Middle frontal gyrus (tissue), 1 donor: ENCODE results near the gene HIP1.
A peak's percentile ranks its signal among the peaks of the same experiment; 100 is the strongest.
"Not testable (repeated sequence)": the region's sequence is repeated elsewhere in the genome, so short reads cannot be mapped to it uniquely, and the experiment has no call there.

Experiments
- DNase-seq: peaks from one replicate; pipeline ENCODE4 v3.0.0-alpha.2; 2015; ENCODE audit warnings: low spot score; ENCODE audit errors: extremely low spot score

Gene HIP1

DNA sequence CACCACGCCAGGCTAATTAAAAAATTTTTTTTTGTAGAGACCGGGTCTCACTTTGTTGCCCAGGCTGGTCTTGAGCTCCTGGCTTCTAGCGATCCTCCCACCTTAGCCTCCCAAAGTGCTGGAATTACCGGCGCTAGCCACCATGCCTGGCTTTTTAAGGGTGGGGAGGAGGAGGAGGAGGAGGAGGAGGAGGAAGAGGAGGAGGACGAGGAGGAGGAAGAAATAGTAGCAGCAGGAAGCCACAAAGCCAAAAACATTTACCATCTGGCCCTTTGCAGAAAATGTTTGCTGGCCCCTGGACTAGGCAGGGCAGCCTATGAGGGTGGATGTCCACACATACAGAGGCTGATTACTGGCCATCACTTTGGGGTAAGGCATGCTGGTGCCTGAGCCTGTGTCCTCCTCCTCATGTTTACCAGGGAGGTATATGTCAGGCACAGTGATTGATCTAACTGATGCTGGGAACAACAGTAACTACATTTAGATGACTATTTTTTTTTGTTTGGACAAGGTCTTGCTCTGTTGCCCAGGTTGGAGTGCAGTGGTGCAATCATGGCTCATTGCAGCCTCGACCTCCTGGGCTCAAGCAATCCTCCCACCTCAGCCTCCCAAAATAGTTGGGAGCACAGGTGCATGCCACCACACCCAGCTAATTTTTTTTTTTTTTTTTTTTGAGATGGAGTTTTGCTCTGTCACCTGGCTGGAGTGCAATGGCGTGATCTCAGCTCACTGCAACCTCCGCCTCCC lies 122.1 kb downstream of the HIP1 start:
- DNase-seq = no peak

DNA sequence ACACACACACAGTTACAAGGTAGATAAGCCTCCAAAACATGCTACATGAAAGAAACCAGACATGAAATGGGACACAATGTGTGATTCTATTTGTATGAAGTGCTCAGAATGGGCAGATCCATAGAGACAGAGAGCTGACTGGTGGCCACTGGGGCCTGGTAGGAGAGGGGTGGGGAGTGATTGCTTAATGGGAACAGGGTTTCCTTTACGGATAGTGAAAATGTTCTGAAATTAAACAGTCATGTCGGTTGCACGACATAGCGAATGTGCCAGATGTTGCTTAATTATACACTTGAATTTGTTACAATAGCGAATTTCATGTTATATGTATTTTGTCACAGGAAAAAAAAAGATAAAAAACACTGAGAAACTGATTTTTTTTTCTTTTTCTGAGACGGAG lies 124.3 kb downstream of the HIP1 start:
- no peak for DNase-seq

GRCh38 chr7:75613351-75613750 lies 125.4 kb downstream of the HIP1 start:
- DNase-seq = no peak

DNA sequence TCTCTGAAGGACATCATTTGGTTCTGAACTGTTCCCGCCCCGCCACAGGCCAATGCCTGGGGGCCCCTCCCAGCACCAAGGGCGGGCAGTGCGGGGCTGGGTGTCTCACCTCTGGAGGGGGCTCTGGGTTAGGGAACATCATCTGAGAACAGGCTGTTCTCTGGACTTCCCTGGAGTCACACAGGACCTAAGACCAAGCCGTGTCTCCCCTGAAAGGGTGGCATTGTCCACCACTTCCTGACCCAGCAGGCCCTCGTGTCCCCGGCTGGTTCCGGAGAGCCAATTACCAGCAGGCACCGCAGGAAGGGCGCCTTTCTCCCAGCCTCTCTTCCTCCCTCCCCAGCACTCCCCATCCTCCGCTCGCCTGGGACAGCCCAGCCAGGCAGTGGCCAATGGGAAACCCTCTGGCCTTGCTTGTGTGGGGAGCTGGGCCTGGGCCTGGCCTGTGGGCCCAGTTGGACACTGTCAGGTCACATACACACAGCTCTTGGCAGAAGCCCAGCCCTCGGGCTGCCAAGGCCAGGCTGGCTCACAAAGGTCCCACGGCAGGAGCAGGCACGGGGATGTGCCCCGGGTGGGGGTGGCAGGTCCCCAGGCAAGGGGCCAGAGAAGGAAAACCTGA lies 127.1 kb downstream of the HIP1 start:
- DNase-seq = peak; percentile 88

DNA sequence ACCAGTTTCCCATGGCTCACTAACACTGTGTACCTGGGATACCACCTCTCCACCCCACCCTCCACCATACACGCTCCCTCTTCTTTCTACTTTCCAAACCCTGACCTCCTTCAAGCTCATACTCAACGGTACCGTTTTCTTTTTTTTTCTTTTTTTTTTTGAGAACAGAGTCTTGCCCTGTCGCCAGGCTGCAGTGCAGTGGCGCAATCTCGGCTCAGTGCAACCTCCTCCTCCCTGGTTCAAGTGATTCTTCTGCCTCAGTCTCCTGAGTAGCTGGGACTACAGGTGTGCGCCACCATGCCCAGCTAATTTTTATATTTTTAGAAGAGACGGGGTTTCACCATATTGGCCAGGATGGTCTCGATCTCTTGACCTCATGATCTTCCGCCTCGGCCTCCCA lies 129.3 kb downstream of the HIP1 start:
- not testable (repeated sequence) for DNase-seq

DNA sequence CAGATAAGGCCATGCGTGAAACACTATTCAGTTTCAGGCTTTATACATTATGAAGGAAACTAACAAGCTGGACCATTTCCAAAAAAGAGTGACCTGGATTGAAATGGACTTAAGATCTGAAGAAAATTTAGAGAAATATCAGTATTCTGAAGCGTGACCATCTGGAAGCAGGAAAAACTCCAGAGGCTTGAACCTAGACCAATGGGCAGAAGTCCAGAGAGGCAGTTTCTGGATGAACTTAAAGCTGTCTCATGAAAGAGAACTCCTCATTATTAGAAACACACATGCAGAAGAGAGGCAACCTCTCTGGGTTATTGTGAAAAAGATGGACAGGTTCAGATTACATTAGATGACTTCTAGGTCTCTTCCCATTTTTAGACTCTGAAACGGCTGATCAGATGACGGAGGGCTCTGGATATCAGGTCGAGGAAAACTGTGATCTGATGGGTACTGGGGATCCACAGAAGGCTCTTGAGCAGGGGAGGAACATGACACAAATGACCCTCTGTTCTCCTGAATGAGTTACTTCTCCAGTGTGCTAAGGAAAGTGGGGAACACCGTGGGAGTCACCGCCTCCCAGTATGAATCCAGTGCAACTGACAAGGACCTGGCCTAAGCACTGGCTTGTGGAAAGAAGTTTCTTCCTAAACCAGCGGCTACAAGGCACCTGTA lies 130.2 kb downstream of the HIP1 start:
- DNase-seq = no peak

GRCh38 chr7:75604408-75604807 lies 134.3 kb downstream of the HIP1 start:
- no peak for DNase-seq

DNA sequence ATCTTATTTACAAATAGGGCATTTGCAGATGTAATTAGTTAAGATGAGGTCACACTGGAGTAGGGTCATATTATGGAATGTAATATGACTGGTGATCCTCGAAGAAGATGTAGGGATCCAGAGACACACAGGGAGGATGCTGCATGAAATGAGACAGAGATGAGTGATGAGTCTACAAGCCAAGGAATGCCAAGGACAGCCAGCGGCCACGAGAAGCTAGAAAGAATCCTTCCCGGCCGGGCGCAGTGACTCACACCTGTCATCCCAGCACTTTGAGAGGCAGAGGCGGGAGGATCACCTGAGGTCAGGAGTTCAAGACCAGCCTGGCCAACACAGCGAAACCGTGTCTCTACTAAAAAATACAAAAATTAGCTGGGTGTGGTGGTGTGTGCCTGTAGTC lies 135.9 kb downstream of the HIP1 start:
- not testable (repeated sequence) for DNase-seq

DNA sequence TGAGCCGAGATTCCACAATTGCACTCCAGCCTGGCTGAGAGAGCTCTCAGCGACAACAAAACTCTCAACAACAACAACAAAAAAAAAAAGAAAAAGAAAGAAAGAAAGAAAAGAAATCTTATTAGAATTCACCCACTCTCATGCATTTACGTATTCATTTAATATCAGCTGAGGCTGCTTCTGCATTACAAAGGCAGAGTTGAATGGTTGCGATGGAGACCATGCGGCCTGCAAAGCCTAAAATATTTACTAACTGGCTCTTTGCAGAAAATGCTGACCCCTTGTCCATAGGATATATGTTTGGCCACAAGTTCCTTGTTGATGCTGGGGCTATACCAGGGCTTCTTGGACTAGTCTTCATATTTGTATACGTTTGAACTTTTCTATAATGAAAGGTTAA lies 137.2 kb downstream of the HIP1 start:
- DNase-seq = no peak

DNA sequence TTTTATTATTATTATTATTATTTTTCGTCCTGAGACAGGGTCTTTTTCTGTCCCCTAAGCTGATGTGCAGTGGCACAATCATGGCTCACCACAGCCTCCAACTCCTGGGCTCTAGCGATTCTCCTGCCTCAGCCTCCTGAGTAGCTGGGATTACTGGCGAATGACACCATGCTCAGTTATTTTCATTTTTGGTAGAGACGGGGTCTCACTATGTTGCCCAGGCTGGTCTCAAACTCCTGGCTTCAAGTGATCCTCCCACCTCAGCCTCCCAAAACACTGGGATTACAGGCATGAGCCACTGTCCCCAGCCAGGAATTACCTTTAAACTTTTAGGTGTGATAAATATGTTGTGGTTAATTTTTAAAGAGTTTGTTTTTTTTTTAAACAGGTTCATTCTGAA lies 138.0 kb downstream of the HIP1 start:
- DNase-seq = not testable (repeated sequence)

GRCh38 chr7:75599244-75599781 lies 139.4 kb downstream of the HIP1 start:
- DNase-seq = peak; percentile 85

DNA sequence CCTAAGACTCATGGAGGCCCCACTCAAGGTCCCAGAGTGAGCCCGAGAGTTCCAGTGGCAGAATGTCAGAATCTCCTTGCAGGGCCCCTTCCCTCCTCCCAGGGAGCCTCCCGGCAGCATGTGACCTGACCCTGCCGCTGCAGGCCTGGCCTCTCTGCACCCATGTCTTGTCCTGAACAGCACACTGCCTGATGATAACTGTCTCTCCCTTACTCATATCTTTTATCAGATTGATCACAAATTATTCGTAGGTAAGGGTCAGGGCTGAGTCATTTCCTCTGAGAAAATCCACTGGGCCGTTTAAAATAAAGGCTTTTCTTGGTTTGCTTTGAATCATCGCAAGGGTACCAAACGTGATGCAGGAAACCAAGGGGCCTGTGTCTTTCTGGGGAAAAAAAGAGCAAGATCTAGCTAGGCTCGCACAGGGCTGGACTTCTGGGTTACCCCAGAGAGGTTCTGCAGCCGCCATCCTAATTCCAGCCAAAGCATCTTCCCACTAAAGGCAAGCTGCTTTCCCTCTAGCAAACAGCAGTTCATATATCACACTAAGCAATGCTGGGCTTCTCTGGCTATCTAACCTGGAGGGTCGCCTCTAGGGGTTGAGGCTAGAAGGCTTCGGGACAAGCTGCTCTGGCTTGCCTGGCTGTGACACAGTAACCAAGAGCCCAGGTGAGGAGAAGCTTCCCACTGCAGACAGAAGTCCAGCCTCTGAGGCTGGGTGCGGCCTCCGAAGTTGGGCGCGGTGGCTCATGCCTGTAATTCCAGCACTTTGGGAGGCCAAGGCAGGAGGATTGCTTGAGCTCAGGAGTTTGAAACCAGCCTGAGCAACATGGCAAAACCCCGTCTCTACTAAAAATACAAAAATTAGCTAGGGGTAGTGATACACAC lies 141.8 kb downstream of the HIP1 start:
- no peak for DNase-seq

DNA sequence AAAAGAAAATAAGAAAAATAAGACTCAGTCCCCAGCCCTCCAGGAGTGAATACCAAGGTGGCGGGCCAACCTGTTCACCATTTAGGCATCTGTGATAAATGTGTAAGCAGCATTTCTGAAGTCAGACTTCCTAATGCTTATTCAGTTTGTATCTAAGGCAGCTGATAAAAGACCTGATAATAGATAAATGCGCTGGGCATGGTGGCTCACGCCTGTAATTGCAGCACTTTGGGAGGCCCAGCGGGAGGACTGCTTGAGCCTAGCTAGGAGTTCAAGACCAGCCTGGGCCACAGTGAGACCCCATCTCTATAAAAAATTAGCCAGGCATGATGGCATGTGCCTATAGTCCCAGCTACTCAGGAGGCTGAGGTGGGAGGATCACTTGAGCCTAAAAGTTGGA lies 143.0 kb downstream of the HIP1 start:
- no peak for DNase-seq

- DNase-seq = not testable (repeated sequence)
Observed at GRCh38 chr7:75593500-75594184, 145.1 kb downstream of the HIP1 start.

GRCh38 chr7:75591467-75592255 lies 147.1 kb downstream of the HIP1 start:
- no peak for DNase-seq

DNA sequence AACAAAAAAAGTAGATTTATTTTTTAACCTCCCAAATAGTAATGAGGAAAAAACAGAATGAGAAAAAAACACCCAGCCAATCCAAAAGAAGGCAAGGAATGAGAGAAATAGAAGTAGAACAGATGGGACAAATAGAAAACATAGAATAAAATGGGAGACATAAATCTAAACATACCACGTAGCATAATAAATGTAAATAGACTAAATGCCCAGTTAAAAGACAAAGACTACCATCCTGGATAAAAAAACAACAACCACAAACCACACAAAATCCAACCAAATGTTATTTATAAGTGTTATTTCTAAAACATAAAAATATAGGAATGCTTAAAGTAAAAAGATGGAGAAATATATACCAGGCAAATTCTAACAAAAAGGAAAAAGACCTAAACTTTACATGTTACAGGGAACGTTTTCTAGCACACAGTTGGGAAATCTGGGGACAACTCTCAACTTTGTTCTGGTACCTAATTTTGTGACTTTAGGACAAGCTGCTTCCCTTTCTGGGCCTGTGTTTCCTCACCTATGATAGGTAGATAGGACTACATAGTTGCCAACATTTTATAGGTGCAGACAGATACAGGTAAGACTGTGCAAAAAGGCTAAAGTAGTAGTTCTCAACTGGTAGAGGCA lies 148.3 kb downstream of the HIP1 start:
- no peak for DNase-seq

DNA sequence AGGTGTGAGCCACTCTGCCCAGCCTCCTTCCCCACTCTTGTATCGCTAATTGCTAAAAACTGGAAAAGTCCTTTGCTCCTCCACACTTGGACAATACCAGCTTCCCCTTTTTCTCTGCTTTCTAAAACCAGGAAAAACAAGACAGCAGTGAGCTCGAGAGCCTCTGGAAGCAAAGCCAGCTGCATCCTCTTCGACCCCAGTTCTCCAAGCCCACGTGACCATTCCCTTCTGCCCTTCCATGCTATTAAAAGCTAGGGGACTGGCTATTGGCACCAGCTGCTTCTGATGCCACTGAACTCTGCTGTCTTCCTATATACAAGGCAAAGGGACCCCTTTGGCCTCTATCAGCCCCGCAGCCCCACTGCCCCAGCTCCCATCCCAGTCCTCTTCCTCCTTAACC lies 154.4 kb downstream of the HIP1 start:
- DNase-seq = no peak

- no peak for DNase-seq
Observed at GRCh38 chr7:75583255-75583654, 155.5 kb downstream of the HIP1 start.

DNA sequence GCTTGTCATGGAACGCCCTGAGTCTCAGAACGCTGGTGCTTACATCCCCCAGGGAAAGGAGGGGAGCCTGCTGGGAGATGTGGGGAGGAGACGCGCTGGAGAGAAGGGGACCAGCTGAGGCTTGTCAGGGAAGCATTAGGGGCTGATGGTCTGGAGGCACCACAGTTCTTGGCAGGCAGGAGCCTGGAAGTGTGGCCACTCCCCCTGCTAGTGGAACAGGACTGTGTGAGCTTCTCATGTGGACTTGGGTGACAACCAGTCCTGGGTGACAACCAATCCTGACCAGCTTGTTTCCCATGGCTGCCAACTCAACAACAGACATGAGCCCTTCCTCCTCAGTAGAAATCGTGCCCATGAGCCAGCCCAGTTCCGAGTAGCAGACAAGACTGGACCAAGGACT lies 158.8 kb downstream of the HIP1 start:
- DNase-seq = no peak
